ENCODE data around the gene FILIP1L. TPM values are rescaled to one million over a fixed set of nuclear protein-coding genes. Genes with fewer than 3 reads are reported as not detected.

FILIP1L gene
- total and polyA plus RNA-seq, 2 of the 13 experiments (the other 11 are each of a cell fraction or from before 2014, with no cell fraction given): 8.1 to 187 TPM

GRCh38 chr3:100086401-100086800 is 27.9 kb downstream of the FILIP1L start (continued):
- no peak for TF ChIP-seq ZBTB21 (CRISPR knock-in tag; IDR thresholded peaks at IDR 0.05)
- no peak for TF ChIP-seq ZFX (CRISPR knock-in tag; IDR thresholded peaks at IDR 0.05; ENCODE audit: low read depth)
- TF ChIP-seq ZNF263 (CRISPR knock-in tag; IDR thresholded peaks at IDR 0.05): no peak
- TF ChIP-seq PPARG (CRISPR knock-in tag; conservative IDR thresholded peaks at IDR 0.05): no peak
- no peak for TF ChIP-seq RAD51 (IDR thresholded peaks at IDR 0.05; ENCODE audit: borderline replicate concordance)

- 97% methylated on average over 7 of the region's 7 CpGs for WGBS (ENCODE audit: low lambda C conversion rate)
- FAIRE-seq (no peak), DNase-seq (ENCODE audit: low spot score) (no peak), ATAC-seq (no peak)
- Histone ChIP-seq H3K27me3 (ENCODE audit: control insufficient read depth in 1 of 2, insufficient read depth in 2 of 2, low read length in 2 of 2) (no peaks in the 10 kb centered on the region), H3K4me2 (ENCODE audit: low read depth, low read length) (no peak overlapping the region), H3K79me2 (ENCODE audit: insufficient read depth, low read length) (no peaks in the 10 kb centered on the region), H4K20me1 (ENCODE audit: insufficient read depth, low read length) (no peaks in the 10 kb centered on the region), H3K27ac (ENCODE audit: extremely low read length, insufficient read depth, low read length) (no peak overlapping the region), H3K36me3 (replicated peaks in 1 of 2; ENCODE audit: control insufficient read depth in 1 of 2, insufficient read depth in 2 of 2, low read length in 2 of 2) (no peaks in the 10 kb centered on the region), H2AFZ (ENCODE audit: low read length) (no peak overlapping the region), H3K9ac (ENCODE audit: insufficient read depth, low read depth, low read length) (no peak overlapping the region), H3K4me3 (replicated peaks in 1 of 3; ENCODE audit: insufficient read depth in 1 of 3, low read depth in 2 of 3, low read length in 3 of 3) (no peak overlapping the region), H3K4me1 (ENCODE audit: insufficient read depth, low read length) (peaks cover 56% of the 10 kb centered on the region), H3K9me3 (ENCODE audit: low read length) (no peaks in the 10 kb centered on the region)
- POLR2A ChIA-PET: interaction anchor here (3.2 kb wide), 1 partner anchor 8 kb away, joined by 12 read pairs; no protein-coding TSS in a partner anchor
- CTCF ChIA-PET (ENCODE audit: low intra/inter-chr PET ratio, low total read pairs): no interaction called here
- intact Hi-C loops (cut with micrococcal nuclease; ENCODE audit: unreplicated experiment): no loop called here
- in situ Hi-C loops (cut with HindIII; ENCODE audit: extremely low pct_ligation_motif_present, low pct_unique_long_range_greater_than_20kb): no loop called here
- no TSS peak for BruUV-seq (replicated peaks)
- no peak for TF ChIP-seq ZNF276 (CRISPR knock-in tag; IDR thresholded peaks at IDR 0.05; ENCODE audit: low read depth)
- no peak for TF ChIP-seq ZFP37 (CRISPR knock-in tag; IDR thresholded peaks at IDR 0.05; ENCODE audit: borderline replicate concordance)
- TF ChIP-seq TEAD3 (CRISPR knock-in tag; optimal IDR thresholded peaks at IDR 0.05; ENCODE audit: borderline replicate concordance): no peak
- no peak for TF ChIP-seq RAD51 (IDR thresholded peaks at IDR 0.05; ENCODE audit: borderline replicate concordance)
- TF ChIP-seq GFI1 (CRISPR knock-in tag; IDR thresholded peaks at IDR 0.05; ENCODE audit: borderline replicate concordance): no peak
- TF ChIP-seq HOXA9 (CRISPR knock-in tag; IDR thresholded peaks at IDR 0.05; ENCODE audit: borderline replicate concordance): no peak
- no peak for TF ChIP-seq ZBTB40 (IDR thresholded peaks at IDR 0.05)
- no peak for TF ChIP-seq ZBTB40 (CRISPR knock-in tag; IDR thresholded peaks at IDR 0.05)
Measured at GRCh38 chr3:100084100-100084806, 30.0 kb downstream of the FILIP1L start.

All from HepG2 (cell line).